GM12878 (cell line): ENCODE data around the gene FOXF1. TPM values are rescaled to one million over a fixed set of nuclear protein-coding genes. Genes with fewer than 3 reads are reported as not detected.

ENCODE experiments used
- ATAC-seq: fragments of 200-7000 bp; cut with Tn5 transposase; 3 replicates; pipeline ENCODE4 v1.9.1; 2020; ENCODE audit warnings: mild to moderate bottlenecking, moderate library complexity
- BruUV-seq: library from RNA; stranded (reverse); fragments of 400-500 nt; replicated peaks from 2 replicates; lab custom pipeline; 2021; lab: Mats Ljungman, UMichigan
- CTCF ChIA-PET: fragments of 300-600 bp; sonication (Branson Sonifier 250); formaldehyde crosslinking; extraction: SDS; loops from one replicate; lab custom pipeline; 2021; ENCODE audit warnings: inconsistent platforms; lab: Yijun Ruan, JAX
- POLR2A ChIA-PET: fragments of 350-600 bp; formaldehyde crosslinking; extraction: SDS; loops from one replicate; lab custom pipeline; 2021; ENCODE audit warnings: inconsistent platforms; lab: Charles Lee
- RAD21 ChIA-PET: fragments of 300-600 bp; sonication (Branson Sonifier 250); formaldehyde crosslinking; loops from one replicate; lab custom pipeline; 2023; ENCODE audit warnings: antibody characterized with exemption; ENCODE audit not compliant: unreplicated experiment; lab: Charles Lee
- SMC1A ChIA-PET: fragments of 300-600 bp; sonication (Branson Sonifier 250); formaldehyde crosslinking; loops from one replicate; lab custom pipeline; 2023; ENCODE audit not compliant: unreplicated experiment, uncharacterized antibody; lab: Charles Lee
- DNase-seq: peaks from one replicate; pipeline ENCODE4 v3.0.0-alpha.2; 2011; ENCODE audit warnings: low read depth, low spot score
- FAIRE-seq: peaks from 3 replicates; lab custom pipeline; 2011; peaks lifted over from hg19 to GRCh38; lab: Jason Lieb, UNC
- H2AFZ ChIP-seq: 2 replicates; pipeline ENCODE4 v1.6.0; 2011; ENCODE audit warnings: low read depth, low read length, control low read depth; ENCODE audit not compliant: control insufficient read depth
- H3K27ac ChIP-seq: 2 replicates; pipeline ENCODE4 v1.5.1; 2011; ENCODE audit warnings: control low read depth; ENCODE audit not compliant: control insufficient read depth, insufficient read depth
- H3K27me3 ChIP-seq, 2 experiments: replicated peaks in 1 of 2; 2 replicates each; pipeline versions ENCODE4 v1.6.0 to v1.6.1; 2011; ENCODE audit warnings: low read length in 1 of 2; ENCODE audit not compliant: control insufficient read depth in 2 of 2, insufficient read depth in 2 of 2
- H3K36me3 ChIP-seq, 2 experiments: 2 replicates each; pipeline ENCODE4 v1.5.1; 2011; ENCODE audit warnings: low read length in 1 of 2; ENCODE audit not compliant: control insufficient read depth in 2 of 2, insufficient read depth in 2 of 2
- H3K4me1 ChIP-seq: 2 replicates; pipeline ENCODE4 v1.6.1; 2011; ENCODE audit warnings: mild to moderate bottlenecking, low read length, moderate library complexity, mixed read lengths; ENCODE audit not compliant: control insufficient read depth, insufficient read depth
- H3K4me2 ChIP-seq: 2 replicates; pipeline ENCODE4 v1.6.0; 2011; ENCODE audit warnings: control low read depth; ENCODE audit not compliant: control insufficient read depth, insufficient read depth
- H3K4me3 ChIP-seq: fragments of 200-600 bp; sonication (generic); 2 replicates; pipeline ENCODE4 v1.5.1; 2016
- H3K79me2 ChIP-seq: 2 replicates; pipeline ENCODE4 v1.6.0; 2011; ENCODE audit warnings: low read length; ENCODE audit not compliant: control insufficient read depth, insufficient read depth
- H3K9ac ChIP-seq: 2 replicates; pipeline ENCODE4 v1.8.0; 2011; ENCODE audit warnings: low read length, control low read depth, mixed read lengths; ENCODE audit not compliant: control insufficient read depth, insufficient read depth
- H3K9me3 ChIP-seq: replicated peaks from 3 replicates; pipeline ENCODE4 v1.5.1; 2011; ENCODE audit warnings: mild to moderate bottlenecking, low read length; ENCODE audit not compliant: control insufficient read depth, insufficient read depth
- H4K20me1 ChIP-seq: 2 replicates; pipeline ENCODE4 v1.6.0; 2011; ENCODE audit not compliant: control insufficient read depth, insufficient read depth
- E2F4 ChIP-seq: IDR thresholded peaks from 2 replicates; pipeline ENCODE4 v1.6.1; 2012; ENCODE audit warnings: low read depth, low read length, improper control_type of control experiment
- ELK1 ChIP-seq: IDR thresholded peaks from 2 replicates; pipeline ENCODE4 v1.6.1; 2012; ENCODE audit warnings: low read depth, low read length, improper control_type of control experiment
- GATAD2B ChIP-seq: fragments of 450-650 bp; conservative IDR thresholded peaks from 2 replicates; pipeline ENCODE4 v1.6.1; 2017; ENCODE audit warnings: low read depth, mild to moderate bottlenecking, moderate library complexity
- KLF5 ChIP-seq: fragments of 450-650 bp; IDR thresholded peaks from 2 replicates; pipeline ENCODE4 v1.6.1; 2014; ENCODE audit warnings: mild to moderate bottlenecking; ENCODE audit not compliant: partially characterized antibody
- NBN ChIP-seq: fragments of 450-650 bp; IDR thresholded peaks from 2 replicates; pipeline ENCODE4 v1.6.1; 2016
- SRF ChIP-seq, 2 experiments: IDR thresholded peaks; 2 replicates each; pipeline ENCODE4 v1.6.1; 2011; ENCODE audit warnings: low read depth in 2 of 2, low read length in 2 of 2, mild to moderate bottlenecking in 1 of 2, moderate library complexity in 1 of 2
- ZBTB40 ChIP-seq: fragments of 450-650 bp; IDR thresholded peaks from 2 replicates; pipeline ENCODE4 v1.6.1; 2016; ENCODE audit warnings: mild to moderate bottlenecking, moderate library complexity, borderline replicate concordance
- WGBS: methylation state at CpG from one replicate; pipeline ENCODE4 v1.1.6; 2016; ENCODE audit warnings: low lambda C conversion rate; ENCODE audit not compliant: insufficient replicate concordance, insufficient coverage; ENCODE audit errors: missing lambda C conversion rate; 5-methylcytosine and 5-hydroxymethylcytosine counted together
- in situ Hi-C: fragments of 300-500 bp; cut with MboI; formaldehyde crosslinking; loops from 9 replicates; pipeline ENCODE4 v1.14.3; 2018; ENCODE audit warnings: mixed read lengths
- intact Hi-C: fragments of 100-400 bp; cut with micrococcal nuclease; formaldehyde crosslinking; loops from one replicate; pipeline ENCODE4 v1.14.2; 2022; ENCODE audit not compliant: unreplicated experiment
- polyA plus RNA-seq, 11 experiments: library from polyadenylated mRNA; depleted of rRNA in 4 of 11; unstranded in 6 of 11; stranded (reverse) in 5 of 11; fragments of >200 nt; fragmentation: Nextera tagmentation in 4 of 11; fragmentation: Illumina TruSeq in 1 of 11; extraction: Ambion mirVana in 4 of 11; extraction: Trizol in 1 of 11; gene quantifications; 1 replicate in 1 of 11; 2 replicates in 10 of 11; pipeline versions ENCODE4 v1.2.1 to v1.2.3, GENCODE V29; 2011 to 2016; ENCODE audit warnings: inconsistent platforms in 2 of 11, missing spikeins in 2 of 11, low read depth in 1 of 11
- total RNA-seq, 4 experiments: library from RNA; depleted of rRNA in 3 of 4; stranded (reverse); fragments of >200 nt in 3 of 4; fragmentation: Illumina TruSeq in 1 of 4; extraction: Trizol in 1 of 4; gene quantifications; 2 replicates each; pipeline versions ENCODE4 v1.2.1 to v1.2.3, GENCODE V29; 2013 to 2021

FOXF1 gene
- total and polyA plus RNA-seq, 10 of the 15 experiments (the other 5 are each of a cell fraction or from before 2014, with no cell fraction given): 0.01 TPM; not detected in 9

- TF ChIP-seq E2F4 (no peak), ELK1 (no peak), SRF (IDR thresholded peaks at IDR 0.05; ENCODE audit: low read depth in 2 of 2, low read length in 2 of 2) (no peak)
Measured at GRCh38 chr16:86556576-86556975, 46.2 kb downstream of the FOXF1 start (continued).

- in situ Hi-C loops (loop anchor here (10.0 kb wide), 1 partner anchor 837 kb away; the partner anchor contains the start of gene MAP1LC3B), intact Hi-C loops (no loop called here)
- no peak for FAIRE-seq
- 73% methylated on average over 4 of the region's 4 CpGs for WGBS
- Histone ChIP-seq H3K4me3 (no peak overlapping the region), H3K4me1 (no peaks in the 10 kb centered on the region; the same call in 1 of the 2 replicates), H3K4me2 (no peak overlapping the region), H3K36me3 (no peaks in the 10 kb centered on the region), H3K27me3 (no peaks in the 10 kb centered on the region), H3K9me3 (no peaks in the 10 kb centered on the region; the same call in 2 of the 3 replicates), H2AFZ (no peak overlapping the region), H3K9ac (no peak overlapping the region), H4K20me1 (no peaks in the 10 kb centered on the region), H3K27ac (no peak overlapping the region), H3K79me2 (peaks cover 10% of the 10 kb centered on the region)
- BruUV-seq: no TSS peak
- ChIA-PET SMC1A (interaction anchor here (0.8 to 1.4 kb wide), 3 partner anchors 13 to 508 kb away, joined by 3 read pairs; no protein-coding TSS in a partner anchor), CTCF (interaction anchor here (1.0 to 2.3 kb wide), 2 partner anchors 22 to 505 kb away, joined by 4 to 11 read pairs; no protein-coding TSS in a partner anchor), POLR2A (interaction anchor here (1.0 kb wide), 1 partner anchor 110 kb away, joined by 3 read pairs; no protein-coding TSS in a partner anchor), RAD21 (interaction anchor here (1.7 kb wide), 1 partner anchor 505 kb away, joined by 6 read pairs; no protein-coding TSS in a partner anchor)
- no peak for ATAC-seq
- DNase-seq: no peak
- TF ChIP-seq KLF5 (no peak), GATAD2B (no peak), NBN (no peak), ZBTB40 (no peak)
Measured at GRCh38 chr16:86557587-86557986, 47.3 kb downstream of the FOXF1 start.
